HG02973 (cell line): Measurements from ENCODE around the gene C2CD2.
"Not testable (repeated sequence)": the region's sequence is repeated elsewhere in the genome, so short reads cannot be mapped to it uniquely, and the experiment has no call there.

Experiments used
- ATAC-seq: cut with Tn5 transposase; IDR thresholded peaks from one replicate; pipeline ENCODE4 v1.9.1; 2021; ENCODE audit warnings: moderate library complexity; ENCODE audit not compliant: unreplicated experiment

Gene C2CD2

GRCh38 chr21:41958886-41959563 is 5.2 kb upstream of the C2CD2 start:
- no peak for ATAC-seq

- no peak for ATAC-seq
Measured at GRCh38 chr21:41957991-41958766, 4.4 kb upstream of the C2CD2 start.

- no peak for ATAC-seq
Measured at GRCh38 chr21:41956926-41957729, 3.3 kb upstream of the C2CD2 start.

- no peak for ATAC-seq
Measured at GRCh38 chr21:41955516-41955915, 1.7 kb upstream of the C2CD2 start.

- ATAC-seq, result no peak
Measured at GRCh38 chr21:41954654-41955499, 1.1 kb upstream of the C2CD2 start.

- no peak for ATAC-seq
Measured at GRCh38 chr21:41953249-41953830, 478 bp downstream of the C2CD2 start.

GRCh38 chr21:41952568-41953248 is 1.1 kb downstream of the C2CD2 start:
- no peak for ATAC-seq

GRCh38 chr21:41951876-41952567 is 1.8 kb downstream of the C2CD2 start:
- ATAC-seq, result no peak

GRCh38 chr21:41950941-41951351 is 2.9 kb downstream of the C2CD2 start:
- no peak for ATAC-seq

- not testable (repeated sequence) for ATAC-seq
Measured at GRCh38 chr21:41949631-41950030, 4.2 kb downstream of the C2CD2 start.

- ATAC-seq, result no peak
Measured at GRCh38 chr21:41948901-41949300, 4.9 kb downstream of the C2CD2 start.

- no peak for ATAC-seq
Measured at GRCh38 chr21:41948078-41948895, 5.5 kb downstream of the C2CD2 start.

GRCh38 chr21:41945982-41946381 is 7.8 kb downstream of the C2CD2 start:
- no peak for ATAC-seq

- ATAC-seq, result no peak
Measured at GRCh38 chr21:41943851-41944250, 10.0 kb downstream of the C2CD2 start.

- ATAC-seq, result no peak
Measured at GRCh38 chr21:41942457-41942856, 11.4 kb downstream of the C2CD2 start.

GRCh38 chr21:41941941-41942340 is 11.9 kb downstream of the C2CD2 start:
- no peak for ATAC-seq

- no peak for ATAC-seq
Measured at GRCh38 chr21:41940431-41940830, 13.4 kb downstream of the C2CD2 start.

GRCh38 chr21:41939391-41939790 is 14.4 kb downstream of the C2CD2 start:
- no peak for ATAC-seq
